ENCODE results near the gene SPPL2C.

GRCh38 chr17:45888392-45888791 lies 43.7 kb downstream of the SPPL2C start:
- TF ChIP-seq CHD1 (IDR thresholded peaks at IDR 0.05; ENCODE audit: low read depth, low read length), result no peak
- no peak for TF ChIP-seq ZNF274 (IDR thresholded peaks at IDR 0.05; ENCODE audit: borderline replicate concordance, extremely low read depth, low read length)
- no peak for TF ChIP-seq ATF2 (IDR thresholded peaks at IDR 0.05; ENCODE audit: low read length)
- TF ChIP-seq CTCF (IDR thresholded peaks at IDR 0.05; ENCODE audit: control extremely low read depth in 1 of 3, insufficient read depth in 1 of 3, low read depth in 1 of 3, low read length in 3 of 3), result no peak
- TF ChIP-seq GABPA (IDR thresholded peaks at IDR 0.05; ENCODE audit: borderline replicate concordance, insufficient read depth, low read length), result no peak
- TF ChIP-seq POLR2AphosphoS5 (IDR thresholded peaks at IDR 0.05; ENCODE audit: low read depth, low read length), result no peak
- TF ChIP-seq EP300 (IDR thresholded peaks at IDR 0.05; ENCODE audit: borderline replicate concordance in 1 of 2, low read depth in 2 of 2, low read length in 2 of 2), result no peak
- no peak for TF ChIP-seq RAD21 (IDR thresholded peaks at IDR 0.05 in 1 of 2, conservative IDR thresholded peaks at IDR 0.05 in 1 of 2; ENCODE audit: low read depth in 2 of 2, low read length in 2 of 2)
- no peak for TF ChIP-seq ATF3 (IDR thresholded peaks at IDR 0.05; ENCODE audit: insufficient read depth, low read depth, low read length)

All from H1 (cell line).